Transverse colon (tissue), 4 donors: ENCODE measurements around the gene CCL16. TPM values are rescaled to one million over a fixed set of nuclear protein-coding genes. Genes with fewer than 3 reads are reported as not detected.

Experiments
- DNase-seq: peaks from one replicate; pipeline ENCODE4 v3.0.0-alpha.2; 2019
- H3K27ac ChIP-seq, 4 donors: fragments of 200-600 bp; sonication (generic); 2 replicates each; pipeline ENCODE4 v1.5.1; 2016 to 2018; ENCODE audit warnings: inconsistent platforms in 4 of 4
- H3K27me3 ChIP-seq: fragments of 200-600 bp; sonication (generic); 2 replicates; pipeline ENCODE4 v1.5.1; 2017; ENCODE audit warnings: inconsistent platforms
- H3K36me3 ChIP-seq, 4 donors: fragments of 200-600 bp; sonication (generic); 2 replicates each; pipeline ENCODE4 v1.5.1; 2017 to 2019; ENCODE audit warnings: inconsistent platforms in 4 of 4
- H3K4me1 ChIP-seq, 4 donors: fragments of 200-600 bp; sonication (generic); 2 replicates each; pipeline ENCODE4 v1.5.1; 2017 to 2020; ENCODE audit warnings: inconsistent platforms in 4 of 4
- H3K4me3 ChIP-seq, 4 donors: fragments of 200-600 bp; sonication (generic); 1 replicate in 1 of 4; 2 replicates in 3 of 4; pipeline versions ENCODE4 v1.5.1 to v1.6.1; 2017 to 2019; ENCODE audit warnings: inconsistent platforms in 4 of 4
- H3K9me3 ChIP-seq, 2 donors: fragments of 200-600 bp; sonication (generic); 2 replicates each; pipeline ENCODE4 v1.5.1; 2017 to 2019; ENCODE audit warnings: inconsistent platforms in 2 of 2
- CTCF ChIP-seq, 5 experiments: fragments of 200-600 bp in 3 of 5; fragments of 450-650 bp in 2 of 5; sonication (generic) in 3 of 5; IDR thresholded peaks; 1 replicate in 2 of 5; 2 replicates in 3 of 5; pipeline ENCODE4 v1.5.1; 2016 to 2017; ENCODE audit warnings: antibody characterized with exemption in 5 of 5, inconsistent platforms in 3 of 5, mild to moderate bottlenecking in 2 of 5, moderate library complexity in 1 of 5
- EP300 ChIP-seq: sonication (generic); formaldehyde crosslinking; IDR thresholded peaks from one replicate; pipeline ENCODE4 v1.6.1; 2017; ENCODE audit warnings: antibody characterized with exemption, low read depth
- POLR2A ChIP-seq: fragments of 450-650 bp; IDR thresholded peaks from one replicate; pipeline ENCODE4 v1.6.1; 2016; ENCODE audit warnings: antibody characterized with exemption, mild to moderate bottlenecking, moderate library complexity
- POLR2AphosphoS5 ChIP-seq, 3 donors: sonication (generic); formaldehyde crosslinking; IDR thresholded peaks; one replicate each; pipeline ENCODE4 v1.6.1; 2016; ENCODE audit warnings: antibody characterized with exemption in 3 of 3
- WGBS, 2 donors: methylation state at CpG; one replicate each; pipeline ENCODE4 v1.1.5; 2018; ENCODE audit warnings: low coverage in 1 of 2; 5-methylcytosine and 5-hydroxymethylcytosine counted together
- in situ Hi-C, 4 donors: fragments of 200-750 bp; cut with MboI; loops; one replicate each; pipeline versions ENCODE4 v1.15.0 to v1.15.1; 2017; ENCODE audit warnings: low sequenced_read_pairs in 3 of 4, low pct_ligation_motif_present in 1 of 4, low pct_unique_long_range_greater_than_20kb in 1 of 4
- intact Hi-C: fragments of 100-400 bp; cut with DNase I; formaldehyde crosslinking; loops from one replicate; pipeline ENCODE4 v1.15.1; 2023; ENCODE audit warnings: low total_unique reads
- total RNA-seq, 4 donors: library from RNA; depleted of rRNA; stranded (reverse); fragments of >200 nt; gene quantifications; one replicate each; pipeline ENCODE4 v1.1.0, GENCODE V29; 2016

Gene CCL16
- total RNA-seq, 4 donors from 2014 or later: not detected

GRCh38 chr17:35972066-35972465 lies 9.2 kb downstream of the CCL16 start:
- Histone ChIP-seq H3K4me1 (peaks cover 2 to 26% (median 18%) of the 10 kb centered on the region in 4 donors), H3K27ac (no peak overlapping the region), H3K9me3 (no peaks in the 10 kb centered on the region), H3K36me3 (no peaks in the 10 kb centered on the region), H3K4me3 (no peak overlapping the region), H3K27me3 (no peaks in the 10 kb centered on the region)
- no peak for DNase-seq
- intact Hi-C loops: loop anchor here (5.0 kb wide), 1 partner anchor 510 kb away; no protein-coding TSS in a partner anchor
- in situ Hi-C loops: loop anchor here in 3 of 4 donors (5.0 to 25.0 kb wide), 3 partner anchors 170 to 515 kb away; partner anchors contain the start of gene ZNHIT3 (in 2 of the 3)
- WGBS, 2 donors: 88% methylated on average over 1 of the region's 1 CpG; no CpG with 5 or more reads in 1 of the 2 donors
- TF ChIP-seq POLR2AphosphoS5 (IDR thresholded peaks at IDR 0.05): no peak
- TF ChIP-seq CTCF (IDR thresholded peaks at IDR 0.05): no peak
- TF ChIP-seq EP300: no peak
- no peak for TF ChIP-seq POLR2A

- H3K27me3 ChIP-seq: no peaks in the 10 kb centered on the region
- peak; percentile 87 for DNase-seq
- TF ChIP-seq CTCF (IDR thresholded peaks at IDR 0.05) (peak; percentile 71 to 90 (median 81)), POLR2AphosphoS5 (IDR thresholded peaks at IDR 0.05) (no peak), POLR2A (no peak)
- WGBS, 2 donors: 14 to 24% methylated on average over 3 to 8 of the region's 8 CpGs
- in situ Hi-C loops (loop anchor here (5.0 to 25.0 kb wide), 4 partner anchors 173 to 518 kb away; partner anchors contain the start of gene ZNHIT3 (in 2 of the 4)), intact Hi-C loops (loop anchor here (5.0 kb wide), 1 partner anchor 513 kb away; no protein-coding TSS in a partner anchor)
- H3K4me3 ChIP-seq: no peak overlapping the region
- H3K4me1 ChIP-seq: peaks cover 0 to 22% (median 16%) of the 10 kb centered on the region in 4 donors
- H3K27ac ChIP-seq: peak overlapping the region in 1 of 4 donors; percentile 44
- H3K9me3 ChIP-seq: no peaks in the 10 kb centered on the region
- H3K36me3 ChIP-seq: no peaks in the 10 kb centered on the region
Observed at GRCh38 chr17:35969558-35970380, 11.5 kb downstream of the CCL16 start.

GRCh38 chr17:35968520-35969054 lies 12.7 kb downstream of the CCL16 start:
- no peak for TF ChIP-seq POLR2A
- TF ChIP-seq CTCF (IDR thresholded peaks at IDR 0.05): no peak
- no peak for TF ChIP-seq POLR2AphosphoS5 (IDR thresholded peaks at IDR 0.05)
- no peak for TF ChIP-seq EP300

GRCh38 chr17:35965272-35965671 lies 16.0 kb downstream of the CCL16 start:
- Histone ChIP-seq H3K36me3 (no peaks in the 10 kb centered on the region), H3K4me1 (peaks cover 0 to 6% (median 5%) of the 10 kb centered on the region in 4 donors), H3K4me3 (no peak overlapping the region), H3K9me3 (no peaks in the 10 kb centered on the region), H3K27me3 (peaks cover 6% of the 10 kb centered on the region), H3K27ac (no peak overlapping the region)
- in situ Hi-C loops (loop anchor here in 3 of 4 donors (5.0 to 25.0 kb wide), 2 partner anchors 182 to 522 kb away; partner anchors contain the start of gene ZNHIT3 (in 2 of the 3)), intact Hi-C loops (no loop called here)
- 85 to 100% methylated on average over 1 to 7 of the region's 7 CpGs for WGBS, 2 donors
- DNase-seq: no peak
- no peak for TF ChIP-seq CTCF (IDR thresholded peaks at IDR 0.05)
- TF ChIP-seq POLR2A: no peak
- no peak for TF ChIP-seq EP300
- no peak for TF ChIP-seq POLR2AphosphoS5 (IDR thresholded peaks at IDR 0.05)

More at GRCh38 chr17:35968520-35969054, 12.7 kb downstream of the CCL16 start:
- peaks cover 0 to 17% (median 11%) of the 10 kb centered on the region in 4 donors for H3K4me1 ChIP-seq
- DNase-seq: no peak
- no peaks in the 10 kb centered on the region for H3K9me3 ChIP-seq
- intact Hi-C loops: no loop called here
- H3K27me3 ChIP-seq: no peaks in the 10 kb centered on the region
- H3K27ac ChIP-seq: no peak overlapping the region
- 75 to 82% methylated on average over 2 to 10 of the region's 10 CpGs for WGBS, 2 donors
- in situ Hi-C loops: loop anchor here in 3 of 4 donors (5.0 to 25.0 kb wide), 2 partner anchors 179 to 519 kb away; partner anchors contain the start of gene ZNHIT3 (in 2 of the 3)
- no peaks in the 10 kb centered on the region for H3K36me3 ChIP-seq
- no peak overlapping the region for H3K4me3 ChIP-seq
